Body of pancreas (tissue), 4 donors: ENCODE measurements around the gene ZBTB20.

Experiments used
- CTCF ChIP-seq, 7 experiments: fragments of 450-650 bp in 4 of 7; fragments of 200-600 bp in 3 of 7; sonication (generic) in 3 of 7; IDR thresholded peaks; one replicate each; pipeline ENCODE4 v1.5.1; 2016 to 2019; ENCODE audit warnings: antibody characterized with exemption in 7 of 7
- POLR2A ChIP-seq, 3 donors: fragments of 450-650 bp; IDR thresholded peaks; one replicate each; pipeline ENCODE4 v1.6.1; 2016; ENCODE audit warnings: antibody characterized with exemption in 3 of 3, mild to moderate bottlenecking in 2 of 3

DNA sequence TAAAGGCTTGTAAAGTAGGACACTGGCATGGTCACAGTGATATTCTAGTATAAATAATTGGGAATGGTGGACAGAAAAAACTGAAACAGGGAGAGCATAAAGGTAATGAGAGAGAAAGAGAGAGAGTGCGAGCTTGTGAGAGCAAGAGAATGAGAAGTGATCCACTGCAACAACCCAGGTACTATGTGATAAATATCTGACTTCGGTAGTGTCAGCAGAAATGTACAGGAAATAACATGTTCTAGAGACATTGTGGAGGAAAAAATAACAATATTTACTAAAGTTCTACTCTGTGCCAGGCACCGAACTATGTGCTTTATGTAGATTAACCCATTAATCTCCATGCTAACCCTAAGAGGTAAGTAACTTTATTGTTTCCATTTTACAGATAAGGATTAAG is 425.9 kb downstream of the ZBTB20 start:
- TF ChIP-seq CTCF (IDR thresholded peaks at IDR 0.05) (no peak), POLR2A (IDR thresholded peaks at IDR 0.05) (no peak)
